ENCODE data around the gene GNPTG. TPM values are rescaled to one million over a fixed set of nuclear protein-coding genes. Genes with fewer than 3 reads are reported as not detected.

The GNPTG gene
- total and polyA plus RNA-seq, 2 of the 13 experiments (the other 11 are each of a cell fraction or from before 2014, with no cell fraction given): 22.7 to 71.1 TPM

DNA sequence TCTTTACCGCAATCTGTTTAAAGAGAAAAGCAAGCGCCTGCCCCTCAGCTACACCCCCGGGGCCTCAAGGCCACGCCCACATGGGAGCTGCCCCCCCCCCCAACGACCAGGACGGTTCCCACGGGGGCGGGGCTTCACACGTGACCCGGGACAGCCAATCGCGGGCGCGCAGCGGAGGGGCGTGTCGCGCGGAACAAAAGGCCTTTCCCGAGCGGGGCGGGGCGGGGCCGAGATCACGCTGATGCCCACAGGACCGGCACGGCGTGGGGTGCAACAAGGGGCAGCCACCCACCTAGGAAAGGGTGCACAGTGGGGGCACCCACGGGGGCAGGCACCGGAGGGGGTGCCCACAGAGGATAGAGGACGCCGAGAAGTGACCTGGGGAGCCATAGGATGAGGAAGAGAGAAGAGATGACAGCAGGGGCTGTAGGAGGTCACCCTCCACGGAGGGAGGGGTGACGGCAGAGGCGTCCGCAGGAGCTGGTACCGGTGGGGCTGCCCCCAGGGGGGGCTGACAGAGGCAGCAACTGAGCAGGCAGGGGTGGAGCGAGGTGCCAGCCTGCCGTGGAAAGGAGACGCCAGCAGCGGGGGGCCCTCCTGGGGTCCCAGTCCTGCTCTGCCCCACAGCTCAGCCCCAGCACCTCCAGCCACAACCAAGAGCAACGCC, 56.6 kb downstream of the GNPTG start (continued):
- TF ChIP-seq, protein P1, sequence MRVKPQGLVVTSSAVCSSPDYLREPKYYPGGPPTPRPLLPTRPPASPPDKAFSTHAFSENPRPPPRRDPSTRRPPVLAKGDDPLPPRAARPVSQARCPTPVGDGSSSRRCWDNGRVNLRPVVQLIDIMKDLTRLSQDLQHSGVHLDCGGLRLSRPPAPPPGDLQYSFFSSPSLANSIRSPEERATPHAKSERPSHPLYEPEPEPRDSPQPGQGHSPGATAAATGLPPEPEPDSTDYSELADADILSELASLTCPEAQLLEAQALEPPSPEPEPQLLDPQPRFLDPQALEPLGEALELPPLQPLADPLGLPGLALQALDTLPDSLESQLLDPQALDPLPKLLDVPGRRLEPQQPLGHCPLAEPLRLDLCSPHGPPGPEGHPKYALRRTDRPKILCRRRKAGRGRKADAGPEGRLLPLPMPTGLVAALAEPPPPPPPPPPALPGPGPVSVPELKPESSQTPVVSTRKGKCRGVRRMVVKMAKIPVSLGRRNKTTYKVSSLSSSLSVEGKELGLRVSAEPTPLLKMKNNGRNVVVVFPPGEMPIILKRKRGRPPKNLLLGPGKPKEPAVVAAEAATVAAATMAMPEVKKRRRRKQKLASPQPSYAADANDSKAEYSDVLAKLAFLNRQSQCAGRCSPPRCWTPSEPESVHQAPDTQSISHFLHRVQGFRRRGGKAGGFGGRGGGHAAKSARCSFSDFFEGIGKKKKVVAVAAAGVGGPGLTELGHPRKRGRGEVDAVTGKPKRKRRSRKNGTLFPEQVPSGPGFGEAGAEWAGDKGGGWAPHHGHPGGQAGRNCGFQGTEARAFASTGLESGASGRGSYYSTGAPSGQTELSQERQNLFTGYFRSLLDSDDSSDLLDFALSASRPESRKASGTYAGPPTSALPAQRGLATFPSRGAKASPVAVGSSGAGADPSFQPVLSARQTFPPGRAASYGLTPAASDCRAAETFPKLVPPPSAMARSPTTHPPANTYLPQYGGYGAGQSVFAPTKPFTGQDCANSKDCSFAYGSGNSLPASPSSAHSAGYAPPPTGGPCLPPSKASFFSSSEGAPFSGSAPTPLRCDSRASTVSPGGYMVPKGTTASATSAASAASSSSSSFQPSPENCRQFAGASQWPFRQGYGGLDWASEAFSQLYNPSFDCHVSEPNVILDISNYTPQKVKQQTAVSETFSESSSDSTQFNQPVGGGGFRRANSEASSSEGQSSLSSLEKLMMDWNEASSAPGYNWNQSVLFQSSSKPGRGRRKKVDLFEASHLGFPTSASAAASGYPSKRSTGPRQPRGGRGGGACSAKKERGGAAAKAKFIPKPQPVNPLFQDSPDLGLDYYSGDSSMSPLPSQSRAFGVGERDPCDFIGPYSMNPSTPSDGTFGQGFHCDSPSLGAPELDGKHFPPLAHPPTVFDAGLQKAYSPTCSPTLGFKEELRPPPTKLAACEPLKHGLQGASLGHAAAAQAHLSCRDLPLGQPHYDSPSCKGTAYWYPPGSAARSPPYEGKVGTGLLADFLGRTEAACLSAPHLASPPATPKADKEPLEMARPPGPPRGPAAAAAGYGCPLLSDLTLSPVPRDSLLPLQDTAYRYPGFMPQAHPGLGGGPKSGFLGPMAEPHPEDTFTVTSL (CRISPR knock-in tag; IDR thresholded peaks at IDR 0.05; ENCODE audit: borderline replicate concordance): no peak
- TF ChIP-seq HIVEP1 (CRISPR knock-in tag; IDR thresholded peaks at IDR 0.05) (peak; percentile 65), SALL1 (CRISPR knock-in tag; IDR thresholded peaks at IDR 0.05) (peak; percentile 60; the same call in 1 of the 2 replicates), KLF15 (CRISPR knock-in tag; IDR thresholded peaks at IDR 0.05; ENCODE audit: borderline replicate concordance) (peak; percentile 28; the same call in 1 of the 2 replicates), POLR2AphosphoS5 (IDR thresholded peaks at IDR 0.05; ENCODE audit: low read depth, low read length) (no peak), SETDB1 (CRISPR knock-in tag; IDR thresholded peaks at IDR 0.05; ENCODE audit: borderline replicate concordance) (no peak), CEBPB (IDR thresholded peaks at IDR 0.05; ENCODE audit: borderline replicate concordance, low read depth, low read length) (no peak), ZKSCAN5 (CRISPR knock-in tag; IDR thresholded peaks at IDR 0.05) (no peak), ZNF746 (CRISPR knock-in tag; IDR thresholded peaks at IDR 0.05) (no peak), SIN3B (IDR thresholded peaks at IDR 0.05; ENCODE audit: low read length) (no peak), PAWR (CRISPR knock-in tag; IDR thresholded peaks at IDR 0.05; ENCODE audit: borderline replicate concordance) (0 out of 2 replicates have a peak, but pooled peaks have one; percentile 34)
- TF ChIP-seq, protein P2, sequence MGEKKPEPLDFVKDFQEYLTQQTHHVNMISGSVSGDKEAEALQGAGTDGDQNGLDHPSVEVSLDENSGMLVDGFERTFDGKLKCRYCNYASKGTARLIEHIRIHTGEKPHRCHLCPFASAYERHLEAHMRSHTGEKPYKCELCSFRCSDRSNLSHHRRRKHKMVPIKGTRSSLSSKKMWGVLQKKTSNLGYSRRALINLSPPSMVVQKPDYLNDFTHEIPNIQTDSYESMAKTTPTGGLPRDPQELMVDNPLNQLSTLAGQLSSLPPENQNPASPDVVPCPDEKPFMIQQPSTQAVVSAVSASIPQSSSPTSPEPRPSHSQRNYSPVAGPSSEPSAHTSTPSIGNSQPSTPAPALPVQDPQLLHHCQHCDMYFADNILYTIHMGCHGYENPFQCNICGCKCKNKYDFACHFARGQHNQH (CRISPR knock-in tag; IDR thresholded peaks at IDR 0.05): no peak
- TF ChIP-seq, protein P3, sequence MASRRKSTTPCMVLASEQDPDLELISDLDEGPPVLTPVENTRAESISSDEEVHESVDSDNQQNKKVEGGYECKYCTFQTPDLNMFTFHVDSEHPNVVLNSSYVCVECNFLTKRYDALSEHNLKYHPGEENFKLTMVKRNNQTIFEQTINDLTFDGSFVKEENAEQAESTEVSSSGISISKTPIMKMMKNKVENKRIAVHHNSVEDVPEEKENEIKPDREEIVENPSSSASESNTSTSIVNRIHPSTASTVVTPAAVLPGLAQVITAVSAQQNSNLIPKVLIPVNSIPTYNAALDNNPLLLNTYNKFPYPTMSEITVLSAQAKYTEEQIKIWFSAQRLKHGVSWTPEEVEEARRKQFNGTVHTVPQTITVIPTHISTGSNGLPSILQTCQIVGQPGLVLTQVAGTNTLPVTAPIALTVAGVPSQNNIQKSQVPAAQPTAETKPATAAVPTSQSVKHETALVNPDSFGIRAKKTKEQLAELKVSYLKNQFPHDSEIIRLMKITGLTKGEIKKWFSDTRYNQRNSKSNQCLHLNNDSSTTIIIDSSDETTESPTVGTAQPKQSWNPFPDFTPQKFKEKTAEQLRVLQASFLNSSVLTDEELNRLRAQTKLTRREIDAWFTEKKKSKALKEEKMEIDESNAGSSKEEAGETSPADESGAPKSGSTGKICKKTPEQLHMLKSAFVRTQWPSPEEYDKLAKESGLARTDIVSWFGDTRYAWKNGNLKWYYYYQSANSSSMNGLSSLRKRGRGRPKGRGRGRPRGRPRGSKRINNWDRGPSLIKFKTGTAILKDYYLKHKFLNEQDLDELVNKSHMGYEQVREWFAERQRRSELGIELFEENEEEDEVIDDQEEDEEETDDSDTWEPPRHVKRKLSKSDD (CRISPR knock-in tag; IDR thresholded peaks at IDR 0.05; ENCODE audit: low read depth): 0 out of 2 replicates have a peak, but pooled peaks have one; percentile 8
- TF ChIP-seq, protein P4, sequence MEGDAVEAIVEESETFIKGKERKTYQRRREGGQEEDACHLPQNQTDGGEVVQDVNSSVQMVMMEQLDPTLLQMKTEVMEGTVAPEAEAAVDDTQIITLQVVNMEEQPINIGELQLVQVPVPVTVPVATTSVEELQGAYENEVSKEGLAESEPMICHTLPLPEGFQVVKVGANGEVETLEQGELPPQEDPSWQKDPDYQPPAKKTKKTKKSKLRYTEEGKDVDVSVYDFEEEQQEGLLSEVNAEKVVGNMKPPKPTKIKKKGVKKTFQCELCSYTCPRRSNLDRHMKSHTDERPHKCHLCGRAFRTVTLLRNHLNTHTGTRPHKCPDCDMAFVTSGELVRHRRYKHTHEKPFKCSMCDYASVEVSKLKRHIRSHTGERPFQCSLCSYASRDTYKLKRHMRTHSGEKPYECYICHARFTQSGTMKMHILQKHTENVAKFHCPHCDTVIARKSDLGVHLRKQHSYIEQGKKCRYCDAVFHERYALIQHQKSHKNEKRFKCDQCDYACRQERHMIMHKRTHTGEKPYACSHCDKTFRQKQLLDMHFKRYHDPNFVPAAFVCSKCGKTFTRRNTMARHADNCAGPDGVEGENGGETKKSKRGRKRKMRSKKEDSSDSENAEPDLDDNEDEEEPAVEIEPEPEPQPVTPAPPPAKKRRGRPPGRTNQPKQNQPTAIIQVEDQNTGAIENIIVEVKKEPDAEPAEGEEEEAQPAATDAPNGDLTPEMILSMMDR (CRISPR knock-in tag; IDR thresholded peaks at IDR 0.05): 0 out of 2 replicates have a peak, but pooled peaks have one; percentile 1
- TF ChIP-seq, protein P5, sequence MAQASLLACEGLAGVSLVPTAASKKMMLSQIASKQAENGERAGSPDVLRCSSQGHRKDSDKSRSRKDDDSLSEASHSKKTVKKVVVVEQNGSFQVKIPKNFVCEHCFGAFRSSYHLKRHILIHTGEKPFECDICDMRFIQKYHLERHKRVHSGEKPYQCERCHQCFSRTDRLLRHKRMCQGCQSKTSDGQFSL (CRISPR knock-in tag; IDR thresholded peaks at IDR 0.05): peak; percentile 95
- TF ChIP-seq, protein P6, sequence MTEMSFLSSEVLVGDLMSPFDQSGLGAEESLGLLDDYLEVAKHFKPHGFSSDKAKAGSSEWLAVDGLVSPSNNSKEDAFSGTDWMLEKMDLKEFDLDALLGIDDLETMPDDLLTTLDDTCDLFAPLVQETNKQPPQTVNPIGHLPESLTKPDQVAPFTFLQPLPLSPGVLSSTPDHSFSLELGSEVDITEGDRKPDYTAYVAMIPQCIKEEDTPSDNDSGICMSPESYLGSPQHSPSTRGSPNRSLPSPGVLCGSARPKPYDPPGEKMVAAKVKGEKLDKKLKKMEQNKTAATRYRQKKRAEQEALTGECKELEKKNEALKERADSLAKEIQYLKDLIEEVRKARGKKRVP (CRISPR knock-in tag; IDR thresholded peaks at IDR 0.05): no peak
